HK-2 (cell line): ENCODE results near the gene PXDC1.
"Not testable (repeated sequence)": the region's sequence is repeated elsewhere in the genome, so short reads cannot be mapped to it uniquely, and the experiment has no call there.

Experiments used
- DNase-seq: peaks from one replicate; pipeline ENCODE4 v3.0.0-alpha.2; 2018; ENCODE audit not compliant: unreplicated experiment

The PXDC1 gene

GRCh38 chr6:3762359-3762758 lies 10.8 kb upstream of the PXDC1 start:
- DNase-seq: no peak

- no peak for DNase-seq
Measured at GRCh38 chr6:3761989-3762270, 10.4 kb upstream of the PXDC1 start.

GRCh38 chr6:3759646-3760232 lies 8.2 kb upstream of the PXDC1 start:
- DNase-seq: no peak

DNA sequence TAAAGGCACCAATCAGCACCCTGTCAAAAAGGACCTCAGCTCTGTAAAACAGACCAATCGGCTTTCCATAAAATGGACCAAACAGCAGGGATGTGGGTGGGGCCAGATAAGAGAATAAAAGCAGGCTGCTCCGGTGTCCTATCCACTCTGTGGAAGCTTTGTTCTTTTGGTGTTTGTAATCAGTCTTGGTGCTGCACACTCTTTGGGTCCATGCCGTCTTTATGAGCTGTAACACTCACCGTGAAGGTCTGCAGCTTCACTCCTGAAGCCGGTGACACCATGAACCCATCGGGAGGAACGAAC lies 7.3 kb upstream of the PXDC1 start:
- no peak for DNase-seq

GRCh38 chr6:3757998-3758841 lies 6.7 kb upstream of the PXDC1 start:
- DNase-seq: not testable (repeated sequence)

GRCh38 chr6:3757241-3757641 lies 5.7 kb upstream of the PXDC1 start:
- no peak for DNase-seq

DNA sequence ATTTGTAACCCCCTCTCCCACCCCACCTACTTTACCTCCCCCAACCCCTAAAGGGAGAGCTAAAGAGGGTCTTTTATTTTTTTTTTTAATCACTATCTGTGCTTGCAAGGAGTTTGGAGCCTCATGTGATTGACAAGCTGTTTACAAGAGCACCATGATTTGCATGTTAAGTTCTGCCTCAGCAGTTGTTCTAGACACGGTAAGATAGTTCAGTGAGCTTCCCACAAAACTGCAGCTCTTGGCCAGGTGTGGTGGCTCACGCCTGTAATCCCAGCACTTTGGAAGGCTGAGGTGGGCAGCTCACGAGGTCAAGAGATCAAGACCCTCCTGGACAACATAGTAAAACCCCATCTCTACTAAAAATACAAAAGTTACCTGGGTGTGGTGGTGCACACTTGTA lies 5.0 kb upstream of the PXDC1 start:
- DNase-seq: no peak

DNA sequence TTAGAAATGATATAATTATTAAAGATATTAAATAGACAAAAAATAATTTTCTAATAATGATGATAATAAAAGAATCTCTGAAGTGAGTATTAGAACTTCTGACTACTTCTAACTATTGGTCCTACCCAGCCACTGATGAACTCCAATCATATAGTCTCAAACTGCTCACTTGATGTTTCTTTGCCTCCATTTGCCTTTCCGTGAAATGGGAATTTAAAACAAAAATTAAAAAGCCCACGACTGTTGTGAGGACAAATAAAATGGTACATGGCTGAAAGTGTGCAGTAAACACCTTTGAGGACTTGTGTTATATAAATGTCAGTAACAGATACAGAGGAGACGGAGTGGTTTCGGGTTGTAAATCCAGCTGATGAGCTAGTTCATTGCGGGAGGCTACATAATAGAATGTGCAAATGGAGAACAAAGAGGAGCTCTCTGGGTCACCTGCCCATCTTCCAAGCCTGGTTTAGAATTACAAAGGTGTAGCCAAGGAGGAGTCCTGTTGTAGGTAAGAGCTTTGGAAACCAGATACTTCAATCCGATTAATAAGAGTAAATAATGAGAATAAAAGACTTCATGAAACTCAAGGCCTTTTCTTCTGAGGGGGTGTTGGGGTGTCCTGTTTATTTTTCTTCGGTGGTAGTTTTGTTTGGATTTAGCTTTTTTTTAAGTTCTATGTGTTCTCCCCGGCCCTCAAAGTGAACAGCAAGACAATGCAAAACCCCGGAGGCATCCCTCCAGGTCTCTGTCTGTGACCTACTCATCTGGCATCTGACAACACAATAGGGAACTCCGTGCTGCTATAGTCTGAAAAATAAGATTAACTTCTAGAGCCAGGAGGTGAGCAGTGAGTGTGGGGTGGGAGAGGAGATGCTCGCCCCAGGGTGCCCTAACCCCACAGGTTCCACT lies 4.4 kb upstream of the PXDC1 start:
- DNase-seq: no peak

- DNase-seq: no peak
Measured at GRCh38 chr6:3754776-3755175, 3.3 kb upstream of the PXDC1 start.

GRCh38 chr6:3754032-3754725 lies 2.7 kb upstream of the PXDC1 start:
- not testable (repeated sequence) for DNase-seq

DNA sequence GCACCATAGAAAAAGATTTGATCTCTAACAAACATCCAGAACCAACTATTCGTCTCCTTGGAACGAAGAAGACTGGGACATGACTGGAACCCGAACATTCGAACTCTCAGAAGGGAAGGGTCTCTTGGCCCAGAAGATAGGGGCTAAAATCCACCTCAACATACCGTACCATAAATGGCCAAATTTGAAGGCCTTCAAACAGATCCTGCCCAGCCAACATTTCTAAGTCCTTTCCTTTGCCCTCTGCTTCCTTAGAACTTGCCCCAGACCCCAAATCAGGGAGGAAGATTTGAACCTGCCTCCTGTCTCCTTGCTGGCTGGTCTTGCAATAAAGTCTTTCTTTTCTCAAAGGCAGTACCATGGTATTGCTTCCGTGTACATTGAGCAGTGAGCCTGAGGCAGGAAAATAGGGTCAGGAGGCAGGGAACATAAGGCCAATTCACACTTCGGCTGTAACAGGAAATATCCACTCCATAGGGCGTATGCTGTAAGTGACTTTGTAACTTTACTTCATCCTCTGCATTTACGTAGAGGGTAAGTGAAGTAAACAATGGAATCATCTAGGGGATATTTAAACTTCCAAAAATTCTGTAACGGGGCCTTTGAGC lies 1.8 kb upstream of the PXDC1 start:
- DNase-seq: no peak

DNA sequence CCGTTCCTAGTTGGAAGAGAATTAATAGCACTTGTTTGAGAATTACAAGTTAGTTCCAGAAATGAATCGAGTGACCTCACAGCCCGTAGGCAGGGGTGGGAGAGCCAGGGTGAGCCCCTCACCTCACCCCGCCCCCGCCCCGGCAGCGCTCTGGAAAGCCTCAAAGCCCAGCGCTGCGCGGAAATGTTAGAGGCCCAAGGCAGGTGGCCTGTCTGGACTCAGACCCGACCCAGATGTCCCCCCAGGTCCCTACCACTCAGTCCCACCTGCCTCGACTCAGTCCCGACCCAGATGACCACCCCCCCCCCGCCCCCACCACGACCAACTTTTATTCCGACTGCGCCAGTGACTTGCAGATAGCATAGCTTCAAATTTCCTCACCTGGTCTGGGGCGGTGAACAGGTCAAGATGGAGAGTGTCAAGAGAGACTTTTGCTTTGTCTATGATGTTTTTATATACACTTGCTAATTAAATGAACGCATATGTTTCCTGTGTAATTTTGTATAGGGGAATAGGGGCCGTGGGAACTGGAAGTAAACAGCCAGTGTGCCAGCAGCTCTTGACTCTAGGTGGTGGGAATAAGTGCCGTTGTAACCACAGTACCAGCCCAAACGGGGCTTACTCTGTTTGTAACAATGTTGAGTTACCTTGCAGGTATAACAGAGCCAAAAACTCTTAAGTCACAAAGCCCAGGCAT lies 1.2 kb upstream of the PXDC1 start:
- DNase-seq: no peak

- peak; percentile 91 for DNase-seq
Measured at GRCh38 chr6:3751730-3752530, 417 bp upstream of the PXDC1 start.

GRCh38 chr6:3750317-3751076 lies 1.0 kb downstream of the PXDC1 start:
- peak; percentile 76 for DNase-seq

DNA sequence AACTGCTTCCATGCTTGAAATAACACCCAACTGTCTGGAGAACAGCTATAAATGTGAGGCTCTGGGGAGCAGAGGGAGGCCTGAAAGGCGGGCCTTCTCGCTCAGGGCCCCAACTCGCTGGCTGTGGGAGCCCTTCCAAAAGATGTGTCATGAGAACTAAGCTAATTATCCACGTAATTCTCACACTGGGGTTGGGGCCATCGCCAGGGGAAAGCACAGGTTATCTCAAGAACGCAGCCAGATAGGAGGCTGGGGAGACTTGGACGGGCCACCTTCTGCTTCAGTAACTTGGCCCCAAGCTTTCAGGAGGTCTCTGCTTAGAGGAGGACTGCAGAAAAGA lies 1.6 kb downstream of the PXDC1 start:
- DNase-seq: peak; percentile 73

DNA sequence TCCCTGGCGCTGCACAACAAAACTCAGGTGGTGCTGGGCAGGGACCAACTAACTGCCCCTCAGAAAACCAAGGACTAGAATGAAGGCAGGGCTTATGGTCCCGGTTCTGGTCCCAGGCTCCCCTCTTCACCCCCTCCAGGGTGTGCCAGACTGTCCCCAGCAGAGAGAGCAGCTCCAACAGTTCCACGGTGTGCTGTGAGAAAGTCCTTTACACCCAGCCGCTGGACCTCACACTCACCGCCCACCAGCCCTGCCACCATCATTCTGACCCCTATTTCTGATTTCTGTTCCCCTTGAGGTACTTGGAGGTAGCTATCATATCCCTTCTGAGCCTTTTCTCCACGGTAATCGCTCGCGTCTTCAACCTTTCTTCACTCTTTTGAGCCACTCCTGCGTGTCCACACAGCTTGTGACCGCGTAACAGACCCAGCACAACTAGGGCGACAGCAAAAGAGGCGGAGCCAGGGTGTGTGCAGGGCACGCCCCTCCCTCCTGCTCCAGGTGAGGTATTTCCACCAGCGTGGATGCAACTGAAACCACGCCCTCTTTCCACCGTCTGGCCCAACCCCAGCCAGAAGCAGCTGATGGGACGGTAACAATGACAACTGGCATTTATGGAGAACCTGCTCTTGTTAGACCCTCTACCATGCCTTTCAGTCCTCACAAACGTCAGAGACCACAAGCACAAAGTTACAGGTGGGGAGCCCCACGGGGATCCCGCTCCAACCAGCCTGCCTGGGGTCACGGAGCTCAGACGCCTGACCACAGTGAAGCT lies 2.3 kb downstream of the PXDC1 start:
- no peak for DNase-seq

DNA sequence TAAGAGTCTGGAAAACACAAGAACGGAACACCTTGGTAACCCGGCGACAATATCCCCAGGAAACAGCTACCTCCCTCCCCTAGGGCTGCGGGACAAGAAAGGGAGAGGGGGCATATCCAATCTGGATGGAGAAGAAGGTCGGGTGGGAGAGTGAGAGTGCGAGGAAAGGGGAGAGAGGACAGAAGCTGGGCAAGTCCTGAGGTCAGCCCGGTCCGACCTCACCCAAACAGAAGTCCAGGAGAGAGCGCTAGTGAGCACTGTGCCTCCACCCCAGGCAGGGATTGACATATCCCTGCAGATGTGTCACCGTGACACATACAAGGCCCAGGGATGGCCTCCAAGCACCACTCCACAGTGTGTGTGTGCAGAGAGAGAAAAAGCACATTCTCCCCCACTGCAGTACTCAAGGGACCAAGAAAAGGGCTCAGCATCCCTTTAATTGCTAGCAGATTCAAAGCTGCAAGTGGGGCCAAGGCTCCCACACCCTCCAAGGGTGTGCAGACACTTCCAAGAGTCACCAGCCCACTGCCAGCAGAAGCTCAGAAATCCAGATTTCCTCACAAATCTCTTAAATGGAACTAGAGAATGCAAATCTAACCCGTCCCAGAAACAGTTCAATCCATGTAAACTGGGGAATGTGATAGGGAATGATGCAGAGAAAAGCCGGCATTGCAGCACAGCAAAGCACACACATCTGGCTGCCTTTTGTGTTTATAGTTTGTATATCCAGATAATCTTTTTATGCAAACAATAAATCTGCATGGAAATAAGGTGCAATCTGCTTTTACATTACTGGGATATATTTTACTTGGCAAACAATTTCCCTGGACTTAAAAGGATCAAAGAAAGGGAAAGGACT lies 3.1 kb downstream of the PXDC1 start:
- peak; percentile 66 for DNase-seq

GRCh38 chr6:3747100-3747737 lies 4.3 kb downstream of the PXDC1 start:
- no peak for DNase-seq
